DMS53 treated with DMSO at 0.1 percent for 48 hours (cell line): ENCODE results near the gene LCN12.

Experiments used
- DNase-seq: peaks from one replicate; lab custom pipeline; 2025; ENCODE audit not compliant: unreplicated experiment; lab: John Stamatoyannopoulos, UW

Gene LCN12

GRCh38 chr9:136957461-136957860 lies 5.4 kb downstream of the LCN12 start:
- DNase-seq, result no peak

DNA sequence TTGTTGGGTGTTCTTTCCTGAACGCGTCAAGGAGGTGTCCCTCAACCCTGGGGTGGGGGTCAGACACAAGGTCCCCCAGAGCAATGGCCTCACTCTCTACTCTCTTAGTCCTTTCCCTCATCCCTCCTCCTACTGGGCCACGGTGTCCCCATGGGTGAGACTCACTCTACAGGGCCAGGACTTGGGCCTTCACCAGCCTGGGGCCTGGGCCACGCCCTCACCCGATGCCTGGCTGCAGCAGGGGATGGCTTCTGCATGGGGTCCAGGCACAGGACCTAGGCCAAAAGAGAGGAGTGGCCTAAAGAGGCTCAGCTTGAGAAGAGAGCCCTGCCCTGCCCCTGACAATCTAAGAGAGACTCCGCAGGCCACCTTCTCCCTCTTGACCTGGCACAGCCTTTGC lies 5.8 kb downstream of the LCN12 start:
- DNase-seq, result no peak

DNA sequence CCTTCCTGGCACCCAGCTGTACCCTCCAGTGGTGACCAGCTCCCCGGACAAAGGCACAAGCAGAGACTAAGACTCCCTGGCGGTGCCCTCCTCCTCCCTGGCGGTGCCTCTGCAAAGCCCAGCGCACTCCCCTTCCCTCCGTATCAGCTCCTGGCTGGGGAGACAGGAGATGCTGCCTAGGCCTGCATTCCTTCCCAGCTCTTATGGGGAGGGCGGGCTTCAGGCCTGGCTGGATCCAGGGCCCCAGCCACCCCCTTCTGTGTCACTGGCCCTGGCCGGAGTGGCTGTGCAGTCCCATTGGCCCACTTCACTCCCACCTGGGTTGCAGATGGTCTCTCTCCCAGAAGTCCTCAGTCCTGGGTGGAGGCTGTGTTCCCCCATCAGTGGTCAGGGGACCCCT lies 6.4 kb downstream of the LCN12 start:
- no peak for DNase-seq

DNA sequence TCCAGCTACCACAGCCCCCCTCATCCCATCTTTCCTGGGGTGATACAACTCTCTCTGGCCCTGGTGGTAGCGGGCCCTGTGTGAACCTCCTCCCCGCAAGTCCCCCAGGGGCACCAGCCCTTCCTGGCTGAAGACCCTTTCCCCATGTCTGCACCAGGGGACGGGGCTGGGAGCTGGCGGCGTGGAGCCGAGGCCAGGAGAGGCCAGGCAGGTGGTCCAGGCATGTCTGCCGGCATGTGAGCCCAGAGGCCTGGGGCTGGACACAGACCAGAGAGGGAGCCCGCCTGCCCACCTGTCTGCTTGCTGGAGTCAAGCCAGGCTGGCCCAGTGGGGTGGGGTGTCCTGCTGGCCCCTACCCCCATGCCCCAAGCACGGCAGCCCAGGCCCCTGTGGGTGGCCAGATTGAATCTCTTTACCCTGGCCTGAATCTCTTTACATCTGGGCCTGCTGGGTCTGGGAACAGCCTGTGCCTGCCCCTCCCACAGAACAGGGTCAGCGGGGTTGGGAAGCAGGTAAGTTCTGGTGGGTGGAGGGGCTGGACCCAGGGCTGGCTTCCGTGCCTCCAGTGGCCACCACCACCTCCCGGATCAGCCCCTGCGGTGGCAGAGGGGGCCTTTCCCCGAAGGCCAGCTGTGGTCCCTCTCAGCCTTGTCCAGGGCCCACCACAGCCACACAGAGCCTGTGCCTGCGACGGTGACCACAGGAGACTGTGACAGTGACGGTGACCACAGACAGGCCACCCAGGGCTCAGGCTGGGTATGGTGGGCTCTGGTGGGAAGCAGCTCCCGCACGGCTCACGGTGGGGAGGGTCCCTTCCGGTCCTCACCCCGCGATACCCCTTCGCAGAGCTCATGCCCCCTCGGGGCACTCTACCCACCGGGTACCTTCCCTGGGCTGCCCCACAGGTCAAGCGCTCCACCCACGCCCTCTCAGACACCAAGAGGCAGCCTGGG lies 7.1 kb downstream of the LCN12 start:
- DNase-seq, result no peak

GRCh38 chr9:136960212-136960937 lies 8.3 kb downstream of the LCN12 start:
- DNase-seq, result no peak

DNA sequence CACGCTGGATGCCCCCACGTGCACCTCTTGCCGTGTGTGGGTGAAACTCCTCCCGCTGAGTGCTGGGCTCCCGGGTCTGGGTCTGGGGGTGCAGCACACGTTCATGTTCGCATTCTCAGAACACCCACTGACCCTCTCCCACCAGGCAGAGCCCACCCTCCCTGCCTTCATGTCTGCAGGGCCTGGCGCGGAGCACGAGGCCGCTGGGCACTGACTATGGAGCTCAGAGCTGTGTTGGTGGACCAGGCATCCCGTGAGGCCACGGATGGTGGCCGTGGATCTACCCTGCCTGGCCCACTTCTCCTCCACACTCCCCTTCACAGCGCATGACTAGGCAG lies 8.8 kb downstream of the LCN12 start:
- no peak for DNase-seq

DNA sequence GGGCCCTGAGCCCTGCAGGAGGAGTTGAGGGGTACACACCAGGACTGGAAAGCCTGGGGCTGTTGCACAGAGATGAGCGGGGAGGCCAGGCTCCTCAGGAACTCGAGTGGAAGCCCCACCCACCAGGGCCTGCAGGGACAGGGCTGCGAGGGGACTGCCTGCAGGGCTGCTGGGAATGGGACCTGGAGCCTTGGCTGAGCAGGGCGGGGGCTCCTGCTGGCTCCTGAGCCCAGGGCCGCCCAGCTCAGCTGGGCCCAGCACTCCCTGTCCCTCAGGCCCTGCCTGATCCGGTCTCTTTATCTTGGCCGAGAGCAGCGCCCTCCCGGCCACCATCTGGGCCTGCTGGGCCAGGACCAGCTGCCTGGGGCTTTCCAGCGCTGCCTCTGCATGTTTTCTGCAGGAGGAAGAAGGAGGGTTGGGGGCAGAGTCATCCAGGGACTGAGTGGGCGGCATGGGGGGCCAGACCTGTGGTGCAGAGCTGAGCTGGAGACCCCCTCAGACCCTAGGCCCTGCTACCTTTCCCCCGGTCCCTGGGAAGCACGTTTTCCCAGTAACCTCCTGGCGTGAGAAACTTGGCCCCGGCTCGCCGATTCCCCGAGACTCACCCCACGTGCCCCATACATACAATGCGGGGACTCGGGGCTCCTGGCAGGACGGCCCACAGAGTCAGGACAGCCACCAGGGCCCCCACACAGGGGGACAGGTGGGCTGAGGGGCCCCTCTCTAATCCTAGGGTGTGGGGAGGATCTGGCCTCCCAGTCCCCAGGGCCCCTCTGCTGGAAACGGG lies 9.4 kb downstream of the LCN12 start:
- DNase-seq, result no peak

- no peak for DNase-seq
Measured at GRCh38 chr9:136962163-136962562, 10.1 kb downstream of the LCN12 start.

DNA sequence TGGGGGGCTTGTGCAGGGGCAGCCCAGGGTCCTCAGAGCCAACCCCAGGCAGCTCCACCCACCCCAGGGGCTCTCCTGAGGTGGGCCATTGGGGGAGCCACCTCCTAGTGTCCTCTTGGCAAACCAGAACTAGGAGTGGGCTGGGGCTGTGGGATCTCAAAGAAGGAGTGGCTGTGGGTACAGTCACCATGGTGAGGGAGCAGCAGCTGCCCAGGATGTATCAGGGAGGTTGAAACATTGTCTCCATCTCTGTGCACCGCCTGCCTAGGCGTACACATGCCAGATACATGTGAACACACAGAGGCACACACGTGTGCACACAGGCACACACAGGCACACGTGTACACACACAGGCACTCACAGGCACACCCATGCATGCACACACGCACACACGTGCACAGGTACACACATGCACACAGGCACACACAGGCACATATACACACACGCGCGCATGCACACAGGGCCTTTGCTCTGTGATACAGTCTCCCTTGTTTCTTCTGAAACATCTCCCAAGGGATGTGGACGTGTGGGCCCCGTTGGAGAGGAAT lies 10.7 kb downstream of the LCN12 start:
- DNase-seq, result no peak

DNA sequence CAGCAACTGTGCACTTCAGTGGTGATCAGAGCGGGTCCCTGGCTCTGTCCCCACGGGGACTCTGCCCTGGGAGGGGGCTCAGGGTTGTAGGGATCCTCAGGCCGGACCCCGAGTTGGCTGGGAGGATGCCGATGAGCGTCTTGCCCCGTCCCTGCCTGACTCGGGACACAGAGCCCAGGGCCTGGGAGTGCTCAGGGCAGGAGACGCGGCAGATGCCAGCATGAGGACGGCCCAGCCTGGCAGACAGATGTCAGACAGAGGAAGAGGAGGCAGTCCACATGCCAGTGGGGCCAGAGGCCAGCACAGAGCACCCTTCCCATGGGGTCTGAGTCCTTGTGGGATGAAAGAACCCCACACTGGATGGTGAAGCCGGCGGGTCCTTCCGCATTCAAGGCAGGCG lies 11.3 kb downstream of the LCN12 start:
- DNase-seq, result no peak

DNA sequence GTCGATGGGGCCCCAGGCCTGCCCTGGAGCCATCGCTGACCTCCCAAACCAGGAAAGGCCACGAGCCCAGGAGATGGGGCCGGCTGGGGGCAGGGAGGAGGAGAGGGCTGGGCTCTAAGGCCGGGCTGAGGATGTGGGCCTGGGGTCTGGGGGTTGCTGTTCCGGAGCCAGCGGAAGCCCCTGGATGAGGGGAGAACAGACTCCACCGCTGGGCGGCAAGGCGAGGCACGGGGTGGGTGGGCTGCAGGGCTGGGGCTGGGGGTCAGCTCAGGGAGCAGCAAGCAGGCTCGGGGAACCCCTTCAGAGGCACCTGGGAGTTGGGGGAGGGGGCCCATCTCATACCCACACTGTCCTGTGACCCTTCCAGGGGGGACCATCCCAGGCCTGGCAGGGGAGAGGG lies 11.7 kb downstream of the LCN12 start:
- no peak for DNase-seq

- DNase-seq, result peak; percentile 52
Measured at GRCh38 chr9:136964171-136964689, 12.2 kb downstream of the LCN12 start.

GRCh38 chr9:136964833-136965422 lies 12.9 kb downstream of the LCN12 start:
- DNase-seq, result no peak

DNA sequence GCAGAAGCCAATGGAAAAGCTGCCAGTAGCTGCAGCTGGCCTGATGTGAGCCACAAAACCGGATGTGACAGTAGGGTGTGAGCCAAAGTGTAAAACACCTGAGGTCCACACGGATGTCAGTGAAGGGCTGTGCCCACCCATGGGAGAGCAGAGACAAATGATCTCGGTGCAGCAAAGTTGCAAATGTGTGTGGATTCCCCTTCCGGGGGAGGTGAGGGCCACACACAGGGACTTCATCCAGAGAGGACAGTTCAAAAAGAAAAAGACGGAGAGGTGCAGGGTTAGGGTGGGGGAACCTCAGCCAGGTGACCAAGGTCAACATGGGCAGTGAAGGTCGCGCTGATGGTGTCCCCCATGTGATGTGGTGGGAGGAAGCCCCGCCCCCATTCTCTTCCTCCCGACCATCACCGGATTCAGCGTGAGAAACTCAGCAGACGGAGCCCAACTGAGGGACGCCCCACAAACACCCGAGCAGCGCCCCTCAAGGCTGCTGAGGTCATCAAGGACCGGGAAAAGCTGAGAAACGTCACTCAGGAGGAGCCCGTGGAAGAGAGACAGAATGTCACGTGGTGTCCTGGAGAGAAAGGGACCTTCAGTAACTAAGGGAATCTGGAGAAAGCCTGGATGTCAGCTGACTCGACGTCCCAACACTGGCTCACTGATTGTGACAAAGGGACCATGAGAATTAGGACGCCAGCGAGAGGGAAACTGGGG lies 13.9 kb downstream of the LCN12 start:
- DNase-seq, result no peak

DNA sequence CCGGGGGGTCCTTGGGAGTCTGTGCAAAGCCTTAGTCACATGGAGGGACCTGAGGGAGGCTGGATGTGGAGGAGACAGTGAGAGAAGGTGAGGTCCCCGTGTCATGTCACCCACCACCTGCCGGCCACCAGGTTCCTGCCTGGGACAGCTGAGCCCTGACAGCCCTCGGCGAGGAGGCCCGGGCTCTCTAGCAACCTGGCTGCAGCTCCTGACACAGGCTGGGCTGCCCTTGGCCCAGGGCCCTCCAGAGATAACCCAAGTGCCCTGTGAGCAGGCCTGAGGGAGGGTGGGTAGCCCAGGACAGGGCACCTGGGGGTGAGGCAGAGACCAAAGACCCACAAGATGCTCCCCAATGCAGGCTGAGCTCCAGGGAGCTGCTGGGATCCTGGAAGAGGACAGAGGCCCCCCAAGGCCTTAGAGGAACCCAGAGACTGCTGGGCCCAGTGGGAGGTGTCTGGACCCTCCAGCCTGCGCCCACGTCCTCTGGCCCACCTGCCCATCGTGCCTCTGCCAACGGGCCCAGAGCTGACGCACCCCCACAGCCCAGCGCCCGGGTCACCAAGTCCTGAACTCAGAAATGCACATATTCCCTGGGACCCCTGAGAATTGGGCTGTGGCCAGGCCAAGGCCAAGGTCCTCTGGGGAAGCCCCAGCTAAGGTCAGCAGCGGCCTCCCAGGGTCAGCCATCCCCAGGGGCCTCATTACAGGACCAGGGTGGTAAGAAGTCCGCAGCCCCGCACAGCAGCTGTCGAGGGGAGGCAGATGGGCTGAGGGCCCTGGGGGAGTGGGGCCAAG lies 16.5 kb downstream of the LCN12 start:
- DNase-seq, result no peak

GRCh38 chr9:136969150-136969549 lies 17.1 kb downstream of the LCN12 start:
- DNase-seq, result no peak

DNA sequence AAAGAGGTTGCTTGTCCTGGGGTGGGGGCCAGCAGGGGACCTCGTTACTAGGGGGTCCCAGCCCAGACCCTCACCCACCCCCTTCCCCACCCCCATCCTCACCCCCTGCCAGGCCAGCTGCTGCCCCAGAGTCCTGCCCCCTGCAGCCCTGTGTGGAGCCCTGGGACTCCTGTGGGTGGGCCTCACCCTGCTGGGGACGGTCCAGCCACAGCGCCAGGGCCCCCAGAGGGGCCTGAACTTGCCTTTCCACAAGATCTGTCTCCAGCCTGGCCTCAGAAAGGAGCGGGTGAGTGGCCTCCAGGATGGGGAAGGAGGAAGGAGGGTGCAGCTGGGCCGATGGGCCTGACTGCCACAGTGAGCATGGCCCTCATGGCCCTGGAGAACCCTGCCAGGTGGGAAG lies 17.7 kb downstream of the LCN12 start:
- DNase-seq, result no peak

GRCh38 chr9:136970361-136970760 lies 18.3 kb downstream of the LCN12 start:
- no peak for DNase-seq

- no peak for DNase-seq
Measured at GRCh38 chr9:136971746-136972145, 19.7 kb downstream of the LCN12 start.
